ENCODE data around the gene GBP7. TPM values are rescaled to one million over a fixed set of nuclear protein-coding genes. Genes with fewer than 3 reads are reported as not detected.
"Not testable (repeated sequence)": the region's sequence is repeated elsewhere in the genome, so short reads cannot be mapped to it uniquely, and the experiment has no call there.

GBP7 gene
- total and polyA plus RNA-seq, 10 of the 15 experiments (the other 5 are each of a cell fraction or from before 2014, with no cell fraction given) = not detected

- TF ChIP-seq CEBPZ (IDR thresholded peaks at IDR 0.05; ENCODE audit: low read depth, low read length) (no peak), ESRRA (IDR thresholded peaks at IDR 0.05; ENCODE audit: low read length) (no peak), LARP7 (IDR thresholded peaks at IDR 0.05) (no peak), IRF4 (IDR thresholded peaks at IDR 0.05; ENCODE audit: low read depth, low read length) (no peak)
Measured at GRCh38 chr1:89221341-89221740, 45.5 kb upstream of the GBP7 start (continued).

GRCh38 chr1:89219851-89220250, 44.0 kb upstream of the GBP7 start:
- SMC1A ChIA-PET (ENCODE audit: uncharacterized antibody, unreplicated experiment) = interaction anchor here (0.6 kb wide), 1 partner anchor 135 kb away, joined by 3 read pairs; no protein-coding TSS in a partner anchor
- FAIRE-seq; H3K4me2 ChIP-seq (ENCODE audit: control insufficient read depth, insufficient read depth); H3K36me3 ChIP-seq (ENCODE audit: control insufficient read depth in 2 of 2, insufficient read depth in 2 of 2, low read length in 1 of 2); ATAC-seq; BruUV-seq (replicated peaks); H3K27ac ChIP-seq (ENCODE audit: control insufficient read depth, insufficient read depth); RAD21 ChIA-PET (ENCODE audit: unreplicated experiment); H3K9me3 ChIP-seq (replicated peaks; ENCODE audit: control insufficient read depth, insufficient read depth, low read length); H3K4me1 ChIP-seq (ENCODE audit: control insufficient read depth, insufficient read depth, low read length); H4K20me1 ChIP-seq (ENCODE audit: control insufficient read depth, insufficient read depth); POLR2A ChIA-PET; H3K4me3 ChIP-seq; H2AFZ ChIP-seq (ENCODE audit: control insufficient read depth, low read depth, low read length); H3K27me3 ChIP-seq (replicated peaks in 1 of 2; ENCODE audit: control insufficient read depth in 2 of 2, insufficient read depth in 2 of 2, low read length in 1 of 2); DNase-seq (ENCODE audit: low read depth, low spot score); H3K9ac ChIP-seq (ENCODE audit: control insufficient read depth, insufficient read depth, low read length); in situ Hi-C loops (cut with MboI); H3K79me2 ChIP-seq (ENCODE audit: control insufficient read depth, insufficient read depth, low read length); intact Hi-C loops (cut with micrococcal nuclease; ENCODE audit: unreplicated experiment): not testable (repeated sequence)
- CTCF ChIA-PET = interaction anchor here (1.1 to 1.8 kb wide), 2 partner anchors 11 to 12 kb away, joined by 3 to 4 read pairs; no protein-coding TSS in a partner anchor

GRCh38 chr1:89218941-89219340, 43.1 kb upstream of the GBP7 start:
- 9% methylated on average over 3 of the region's 3 CpGs for WGBS (ENCODE audit: insufficient coverage, insufficient replicate concordance, low lambda C conversion rate, missing lambda C conversion rate)
- POLR2A ChIA-PET; intact Hi-C loops (cut with micrococcal nuclease; ENCODE audit: unreplicated experiment); H3K4me1 ChIP-seq (ENCODE audit: control insufficient read depth, insufficient read depth, low read length); SMC1A ChIA-PET (ENCODE audit: uncharacterized antibody, unreplicated experiment); in situ Hi-C loops (cut with MboI); RAD21 ChIA-PET (ENCODE audit: unreplicated experiment); H3K4me2 ChIP-seq (ENCODE audit: control insufficient read depth, insufficient read depth); DNase-seq (ENCODE audit: low read depth, low spot score); H3K9ac ChIP-seq (ENCODE audit: control insufficient read depth, insufficient read depth, low read length); H3K4me3 ChIP-seq; FAIRE-seq; H2AFZ ChIP-seq (ENCODE audit: control insufficient read depth, low read depth, low read length); BruUV-seq (replicated peaks); H3K79me2 ChIP-seq (ENCODE audit: control insufficient read depth, insufficient read depth, low read length); H3K9me3 ChIP-seq (replicated peaks; ENCODE audit: control insufficient read depth, insufficient read depth, low read length); ATAC-seq; H3K27me3 ChIP-seq (replicated peaks in 1 of 2; ENCODE audit: control insufficient read depth in 2 of 2, insufficient read depth in 2 of 2, low read length in 1 of 2); H3K36me3 ChIP-seq (ENCODE audit: control insufficient read depth in 2 of 2, insufficient read depth in 2 of 2, low read length in 1 of 2); H4K20me1 ChIP-seq (ENCODE audit: control insufficient read depth, insufficient read depth); H3K27ac ChIP-seq (ENCODE audit: control insufficient read depth, insufficient read depth): not testable (repeated sequence)
- CTCF ChIA-PET = interaction anchor here (1.8 kb wide), 1 partner anchor 12 kb away, joined by 4 read pairs; no protein-coding TSS in a partner anchor

Data from GM12878 (cell line).